GM10266 (cell line): ENCODE data around the gene GAB2.

Source experiments
- DNase-seq: peaks from one replicate; pipeline ENCODE4 v3.0.0; 2012; ENCODE audit errors: extremely low spot score
- CTCF ChIP-seq: IDR thresholded peaks from 2 replicates; pipeline ENCODE4 v1.5.1; 2012; ENCODE audit warnings: mild to moderate bottlenecking, low read depth; ENCODE audit not compliant: control insufficient read depth, insufficient read depth; ENCODE audit errors: missing control alignments

The GAB2 gene

GRCh38 chr11:78327945-78328344 is 89.7 kb downstream of the GAB2 start:
- DNase-seq, result no peak
- no peak for TF ChIP-seq CTCF

GRCh38 chr11:78325274-78325781 is 92.3 kb downstream of the GAB2 start:
- TF ChIP-seq CTCF, result no peak
- no peak for DNase-seq

- no peak for TF ChIP-seq CTCF
- no peak for DNase-seq
Measured at GRCh38 chr11:78323363-78323762, 94.3 kb downstream of the GAB2 start.

GRCh38 chr11:78319453-78319955 is 98.1 kb downstream of the GAB2 start:
- TF ChIP-seq CTCF, result no peak
- no peak for DNase-seq

- TF ChIP-seq CTCF, result no peak
Measured at GRCh38 chr11:78318321-78319114, 99.1 kb downstream of the GAB2 start.

GRCh38 chr11:78315724-78316123 is 101.9 kb downstream of the GAB2 start:
- DNase-seq, result no peak
- no peak for TF ChIP-seq CTCF

More at GRCh38 chr11:78318321-78319114, 99.1 kb downstream of the GAB2 start:
- no peak for DNase-seq

- TF ChIP-seq CTCF, result no peak
- no peak for DNase-seq
Measured at GRCh38 chr11:78314762-78315161, 102.9 kb downstream of the GAB2 start.
